LHCN-M2 (cell line): ENCODE measurements around the gene NUP35. TPM values are rescaled to one million over a fixed set of nuclear protein-coding genes. Genes with fewer than 3 reads are reported as not detected.

Experiments
- DNase-seq: peaks from one replicate; pipeline ENCODE4 v3.0.0-alpha.2; 2012; ENCODE audit warnings: low read depth
- total RNA-seq: library from RNA; depleted of rRNA; stranded (reverse); fragments of >200 nt; gene quantifications from 2 replicates; pipeline ENCODE4 v1.2.3, GENCODE V29; 2014; rRNA removed

Gene NUP35
- total RNA-seq, 1 experiment from 2014 or later: 23.8 TPM

- DNase-seq: no peak
Observed at GRCh38 chr2:183209395-183210028, 85.3 kb downstream of the NUP35 start.

Other genes starting within 250 kb of the NUP35 start
- gene NCKAP1, start 86.0 kb upstream of the NUP35 start, total RNA-seq: 146 and 168 TPM in 2 replicates
- gene DUSP19, start 45.7 kb upstream of the NUP35 start, total RNA-seq: 2.8 and 3.5 TPM in 2 replicates